Effector memory CD4-positive, alpha-beta T cell (primary cell): Measurements from ENCODE around the gene PIGK.

Experiments
- DNase-seq, 3 donors: peaks; one replicate each; pipeline ENCODE4 v3.0.0-alpha.2; 2020
- H3K27ac ChIP-seq: 2 replicates; pipeline ENCODE4 v1.7.0; 2013; ENCODE audit warnings: mild to moderate bottlenecking, low read length, moderate library complexity; ENCODE audit not compliant: insufficient read depth, poor library complexity, severe bottlenecking
- H3K27me3 ChIP-seq: replicated peaks from 2 replicates; pipeline ENCODE4 v1.7.0; 2013; ENCODE audit warnings: mild to moderate bottlenecking, low read length; ENCODE audit not compliant: insufficient read depth, control insufficient read depth, poor library complexity, severe bottlenecking
- H3K36me3 ChIP-seq: 2 replicates; pipeline ENCODE4 v1.7.0; 2013; ENCODE audit warnings: mild to moderate bottlenecking, low read length, moderate library complexity; ENCODE audit not compliant: control insufficient read depth, insufficient read depth
- H3K4me1 ChIP-seq: 2 replicates; pipeline ENCODE4 v1.7.0; 2013; ENCODE audit warnings: low read length, mild to moderate bottlenecking; ENCODE audit not compliant: control insufficient read depth, insufficient read depth, poor library complexity, severe bottlenecking
- H3K4me3 ChIP-seq: 2 replicates; pipeline ENCODE4 v1.7.0; 2013; ENCODE audit warnings: low read length, low read depth, mild to moderate bottlenecking; ENCODE audit not compliant: insufficient read depth, poor library complexity, severe bottlenecking
- H3K9me3 ChIP-seq: 2 replicates; pipeline ENCODE4 v1.7.0; 2013; ENCODE audit warnings: mild to moderate bottlenecking, low read length, moderate library complexity; ENCODE audit not compliant: control insufficient read depth

The PIGK gene

GRCh38 chr1:77084457-77084856 is 134.8 kb downstream of the PIGK start:
- H3K4me3 ChIP-seq: no peak overlapping the region
- no peak overlapping the region for H3K27ac ChIP-seq
- DNase-seq: no peak
- peaks cover 4% of the 10 kb centered on the region for H3K36me3 ChIP-seq
- H3K4me1 ChIP-seq: no peaks in the 10 kb centered on the region
- H3K9me3 ChIP-seq: no peaks in the 10 kb centered on the region
- H3K27me3 ChIP-seq: no peaks in the 10 kb centered on the region

DNA sequence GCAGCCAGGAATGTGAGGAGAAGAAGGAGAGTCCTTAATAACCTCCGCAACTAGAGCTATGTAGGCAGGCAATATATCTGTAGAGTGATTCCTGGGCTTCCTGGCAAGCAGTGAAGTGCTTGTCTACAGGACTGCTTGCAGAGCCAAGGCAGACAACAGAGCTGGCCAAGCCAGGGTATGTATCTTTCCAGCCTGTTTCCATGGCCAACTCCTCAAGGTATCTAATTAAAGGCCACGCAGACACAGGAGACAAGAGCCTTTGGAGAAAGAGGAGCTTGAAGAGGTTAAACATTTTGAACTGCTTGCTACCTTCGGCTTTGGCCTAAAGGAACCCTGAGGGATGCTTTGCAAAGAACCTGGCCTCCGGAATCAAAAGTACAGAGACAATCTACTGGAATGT is 137.4 kb downstream of the PIGK start:
- no peak for DNase-seq
- no peak overlapping the region for H3K27ac ChIP-seq
- no peak overlapping the region for H3K4me3 ChIP-seq
- H3K36me3 ChIP-seq: peaks cover 4% of the 10 kb centered on the region
- no peaks in the 10 kb centered on the region for H3K27me3 ChIP-seq
- H3K4me1 ChIP-seq: no peaks in the 10 kb centered on the region
- no peaks in the 10 kb centered on the region for H3K9me3 ChIP-seq

DNA sequence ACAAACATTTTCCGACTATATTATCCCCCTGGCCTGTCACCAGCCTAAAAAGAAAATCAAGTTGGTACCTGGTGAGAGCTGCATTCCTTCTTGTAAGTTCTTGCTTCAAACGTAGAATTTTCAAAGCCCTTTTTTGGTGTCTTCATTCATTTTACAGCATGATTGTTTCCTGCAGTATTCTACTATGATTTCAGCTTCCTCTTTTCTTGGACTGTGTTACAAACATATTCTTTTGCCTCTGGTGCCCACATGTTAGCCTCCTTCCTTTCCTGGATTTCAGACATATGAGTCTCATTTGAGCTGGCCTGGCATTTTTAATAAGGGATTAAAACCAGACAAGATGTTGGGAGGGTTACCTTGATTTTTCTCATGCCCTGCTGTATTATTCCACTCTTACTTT is 142.5 kb downstream of the PIGK start:
- no peak for DNase-seq
- H3K27me3 ChIP-seq: no peaks in the 10 kb centered on the region
- no peaks in the 10 kb centered on the region for H3K4me1 ChIP-seq
- H3K36me3 ChIP-seq: no peaks in the 10 kb centered on the region
- no peaks in the 10 kb centered on the region for H3K9me3 ChIP-seq
- no peak overlapping the region for H3K27ac ChIP-seq
- no peak overlapping the region for H3K4me3 ChIP-seq

- no peaks in the 10 kb centered on the region for H3K4me1 ChIP-seq
- H3K36me3 ChIP-seq: no peaks in the 10 kb centered on the region
- no peaks in the 10 kb centered on the region for H3K27me3 ChIP-seq
- DNase-seq: no peak
- H3K4me3 ChIP-seq: no peak overlapping the region
- no peak overlapping the region for H3K27ac ChIP-seq
- H3K9me3 ChIP-seq: no peaks in the 10 kb centered on the region
Observed at GRCh38 chr1:77068013-77068412, 151.2 kb downstream of the PIGK start.

DNA sequence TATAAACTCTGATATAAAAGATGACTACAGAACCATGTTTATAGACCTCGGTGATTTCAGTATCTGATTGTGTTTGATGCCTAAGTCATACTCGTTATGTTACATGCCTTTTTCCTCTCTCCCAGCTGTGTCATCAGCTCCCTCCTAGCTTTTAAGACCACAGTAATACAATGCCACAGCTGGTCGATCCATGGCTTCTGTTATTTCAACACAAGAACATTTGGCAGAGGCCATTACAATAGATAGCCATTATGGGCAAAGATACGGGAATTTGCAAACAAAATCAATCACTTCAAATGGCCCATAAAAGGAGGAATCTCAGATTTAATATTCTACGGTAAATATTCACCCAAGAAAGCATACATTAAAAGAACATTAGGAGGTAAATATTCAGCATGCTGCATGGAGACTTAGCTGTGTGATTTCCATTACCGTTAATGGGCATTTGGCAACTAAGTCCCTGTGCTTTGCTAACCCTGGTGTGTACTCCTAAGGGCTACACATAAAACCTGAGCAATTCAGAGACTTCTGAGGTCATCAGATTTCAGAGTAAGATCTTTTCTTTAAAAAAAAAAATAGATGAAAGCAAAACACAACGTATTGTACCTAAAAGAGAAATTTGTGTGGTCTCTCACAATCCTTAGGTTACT is 153.4 kb downstream of the PIGK start:
- H3K4me3 ChIP-seq: no peak overlapping the region
- no peaks in the 10 kb centered on the region for H3K9me3 ChIP-seq
- no peak for DNase-seq
- no peaks in the 10 kb centered on the region for H3K27me3 ChIP-seq
- H3K4me1 ChIP-seq: no peaks in the 10 kb centered on the region
- no peak overlapping the region for H3K27ac ChIP-seq
- no peaks in the 10 kb centered on the region for H3K36me3 ChIP-seq

DNA sequence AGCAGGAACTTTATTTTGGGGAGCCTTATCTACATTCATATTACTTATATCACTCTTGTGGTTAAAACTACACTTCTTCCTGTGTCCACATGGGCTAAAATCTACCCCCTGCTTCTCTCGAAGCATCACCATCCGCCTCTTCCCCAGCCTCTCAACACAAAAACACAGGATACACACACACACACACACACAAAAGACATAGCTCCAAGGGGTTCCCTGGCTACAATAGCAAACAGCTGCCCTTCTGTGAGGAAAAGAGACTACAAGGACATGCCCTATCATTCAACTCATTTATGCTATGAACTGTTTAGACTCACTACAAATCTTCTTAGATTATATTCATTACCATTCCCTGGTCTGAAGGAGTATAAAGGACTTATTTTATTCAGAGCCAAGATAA is 155.0 kb downstream of the PIGK start:
- no peaks in the 10 kb centered on the region for H3K27me3 ChIP-seq
- no peaks in the 10 kb centered on the region for H3K9me3 ChIP-seq
- no peaks in the 10 kb centered on the region for H3K4me1 ChIP-seq
- H3K27ac ChIP-seq: no peak overlapping the region
- H3K4me3 ChIP-seq: no peak overlapping the region
- DNase-seq: no peak
- H3K36me3 ChIP-seq: no peaks in the 10 kb centered on the region

DNA sequence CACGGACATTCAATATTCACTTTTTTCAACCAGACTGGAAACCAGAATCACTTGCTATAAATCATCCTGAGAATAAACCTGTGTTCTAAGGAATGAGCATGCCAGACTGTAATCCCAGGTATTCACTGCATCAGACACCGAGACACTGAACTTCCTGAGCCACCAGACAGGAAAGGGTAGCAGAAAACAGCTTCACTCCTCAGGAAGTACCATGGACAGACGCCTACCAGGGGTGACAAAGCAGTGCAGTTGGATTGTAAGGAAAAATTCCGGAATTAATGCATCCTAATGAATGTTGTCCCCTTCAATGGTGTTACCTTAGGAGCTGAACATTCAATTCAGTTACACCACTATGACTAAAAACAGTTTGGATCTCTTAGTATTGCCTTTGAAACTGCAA is 156.1 kb downstream of the PIGK start:
- no peaks in the 10 kb centered on the region for H3K4me1 ChIP-seq
- no peaks in the 10 kb centered on the region for H3K36me3 ChIP-seq
- DNase-seq: no peak
- H3K9me3 ChIP-seq: no peaks in the 10 kb centered on the region
- H3K27me3 ChIP-seq: no peaks in the 10 kb centered on the region
- H3K27ac ChIP-seq: no peak overlapping the region
- no peak overlapping the region for H3K4me3 ChIP-seq

DNA sequence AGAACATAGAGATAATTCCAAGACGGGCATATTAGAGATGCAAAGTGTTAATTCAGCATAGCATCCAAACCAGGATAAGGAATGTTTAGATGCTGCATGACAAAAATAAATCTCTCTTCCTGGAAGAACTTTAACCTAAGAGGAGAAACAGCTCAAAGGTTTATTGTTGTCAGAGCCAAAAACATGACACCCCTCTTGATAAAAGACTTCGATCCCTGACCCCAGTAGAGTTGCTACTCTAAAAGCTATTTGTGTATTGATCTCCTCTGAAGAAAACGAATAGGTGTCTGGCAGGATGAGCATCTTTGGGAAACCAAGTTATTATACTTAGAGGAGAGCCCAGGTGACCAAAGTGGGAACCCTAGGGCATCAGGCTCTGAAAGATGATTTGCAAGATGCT is 158.1 kb downstream of the PIGK start:
- no peaks in the 10 kb centered on the region for H3K4me1 ChIP-seq
- H3K4me3 ChIP-seq: no peak overlapping the region
- no peaks in the 10 kb centered on the region for H3K9me3 ChIP-seq
- no peaks in the 10 kb centered on the region for H3K36me3 ChIP-seq
- no peaks in the 10 kb centered on the region for H3K27me3 ChIP-seq
- DNase-seq: no peak
- no peak overlapping the region for H3K27ac ChIP-seq

DNA sequence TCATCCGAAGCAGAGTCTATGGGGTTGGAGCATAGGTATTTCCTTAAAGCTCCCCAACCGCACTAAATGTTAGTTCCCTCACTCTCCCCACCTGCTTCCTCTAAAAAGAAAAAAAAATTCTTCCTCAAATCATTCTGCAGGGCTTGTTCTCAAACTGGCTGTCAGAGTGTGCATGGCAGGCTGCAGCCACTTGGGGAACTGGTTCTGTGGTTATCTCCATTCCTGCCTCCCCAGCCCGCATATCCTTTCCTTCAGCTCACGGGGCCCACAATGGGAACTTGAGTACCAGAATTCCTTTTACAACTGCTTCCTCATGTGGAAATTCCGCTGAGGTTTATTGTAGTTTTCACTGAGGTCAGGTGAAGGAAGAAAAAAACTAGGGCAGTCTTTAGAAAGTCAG is 159.2 kb downstream of the PIGK start:
- Histone ChIP-seq H3K4me3 (no peak overlapping the region), H3K27me3 (no peaks in the 10 kb centered on the region), H3K27ac (no peak overlapping the region), H3K36me3 (no peaks in the 10 kb centered on the region), H3K4me1 (no peaks in the 10 kb centered on the region), H3K9me3 (no peaks in the 10 kb centered on the region)
- no peak for DNase-seq

GRCh38 chr1:77057994-77058585 is 161.1 kb downstream of the PIGK start:
- H3K9me3 ChIP-seq: no peaks in the 10 kb centered on the region
- H3K27ac ChIP-seq: no peak overlapping the region
- no peak overlapping the region for H3K4me3 ChIP-seq

More at GRCh38 chr1:77057994-77058585, 161.1 kb downstream of the PIGK start:
- Histone ChIP-seq H3K4me1 (no peaks in the 10 kb centered on the region), H3K27me3 (no peaks in the 10 kb centered on the region), H3K36me3 (no peaks in the 10 kb centered on the region)
- no peak for DNase-seq
